ENCODE data around the gene HAPLN1.

GRCh38 chr5:83654427-83654994, 66.1 kb downstream of the HAPLN1 start:
- no peak for TF ChIP-seq CTCF (conservative IDR thresholded peaks at IDR 0.05; ENCODE audit: low read depth, low read length)
- no peak for TF ChIP-seq EZH2phosphoT487 (IDR thresholded peaks at IDR 0.05; ENCODE audit: borderline replicate concordance, low read length)
- no peak for TF ChIP-seq EZH2 (IDR thresholded peaks at IDR 0.05; ENCODE audit: low read length, unreplicated experiment)

Data from PC-3 (cell line).